Activated T-helper 17 cell treated with anti-CD3 and anti-CD28 coated beads, Interleukin-2, amount 50 U/mL, for 72 hours (primary cell): ENCODE results near the gene GPHA2. TPM values are rescaled to one million over a fixed set of nuclear protein-coding genes. Genes with fewer than 3 reads are reported as not detected.
A peak's percentile ranks its signal among the peaks of the same experiment; 100 is the strongest.
"Not testable (repeated sequence)": the region's sequence is repeated elsewhere in the genome, so short reads cannot be mapped to it uniquely, and the experiment has no call there.

Experiments used
- ATAC-seq: fragments of 150-1000 bp; cut with Tn5 transposase; replicated peaks from 2 replicates; pipeline ENCODE4 v1.10.0; 2021; ENCODE audit warnings: mild to moderate bottlenecking, moderate library complexity
- H3K27ac Mint-ChIP-seq: one replicate; pipeline ENCODE4 v1.8.0; 2022; ENCODE audit warnings: mixed read lengths
- H3K27me3 Mint-ChIP-seq: one replicate; pipeline ENCODE4 v1.8.0; 2022; ENCODE audit warnings: mixed read lengths
- H3K36me3 Mint-ChIP-seq: one replicate; pipeline ENCODE4 v1.8.0; 2022; ENCODE audit warnings: low read depth, mild to moderate bottlenecking, mixed read lengths
- H3K4me1 Mint-ChIP-seq: one replicate; pipeline ENCODE4 v1.8.0; 2022; ENCODE audit warnings: mixed read lengths
- H3K4me3 Mint-ChIP-seq: one replicate; pipeline ENCODE4 v1.8.0; 2022; ENCODE audit warnings: mild to moderate bottlenecking, mixed read lengths
- H3K9me3 Mint-ChIP-seq: one replicate; pipeline ENCODE4 v1.8.0; 2022; ENCODE audit warnings: mixed read lengths
- total RNA-seq, 2 donors: library from RNA; stranded (reverse); gene quantifications; one replicate each; pipeline ENCODE4 v1.2.3, GENCODE V29; 2022

The GPHA2 gene, protein sequence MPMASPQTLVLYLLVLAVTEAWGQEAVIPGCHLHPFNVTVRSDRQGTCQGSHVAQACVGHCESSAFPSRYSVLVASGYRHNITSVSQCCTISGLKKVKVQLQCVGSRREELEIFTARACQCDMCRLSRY
- total RNA-seq = under 1 TPM in 1 of 2 donors, not detected in 1; 0.43 TPM

DNA sequence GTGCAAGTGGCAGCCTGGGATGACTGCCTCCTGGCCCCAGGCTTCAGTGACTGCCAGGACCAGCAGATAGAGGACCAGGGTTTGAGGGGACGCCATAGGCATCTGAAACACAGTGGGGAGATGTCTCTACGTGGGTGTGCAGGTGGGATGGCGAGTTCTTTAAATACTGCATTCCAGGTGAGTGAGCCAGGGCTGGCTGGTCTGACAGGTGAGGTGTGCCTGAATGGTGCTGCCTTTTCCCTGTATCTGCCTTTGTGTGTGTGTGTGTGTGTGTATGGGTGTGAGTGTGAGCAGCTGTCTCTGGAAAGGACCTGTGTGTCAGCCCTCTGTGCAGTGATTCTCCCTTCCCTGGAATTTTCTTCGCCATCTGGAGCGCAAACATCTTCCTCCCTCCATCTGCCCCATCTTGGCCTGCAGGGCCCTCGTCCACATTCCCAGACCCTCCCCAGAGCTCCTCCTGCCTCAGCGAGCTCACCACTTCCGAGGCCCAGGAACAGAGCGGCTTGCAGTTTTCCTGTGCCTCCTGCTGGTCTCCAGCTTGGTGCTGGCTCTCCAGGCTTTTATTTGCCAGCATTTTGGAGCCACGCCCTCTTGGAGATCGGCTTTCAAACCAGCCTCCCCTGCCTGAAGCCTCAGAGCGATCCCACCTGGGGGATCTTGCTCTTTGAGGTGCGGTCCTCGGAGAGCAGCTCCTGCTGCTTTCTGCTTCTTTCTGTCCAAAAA is at the start of gene GPHA2:
GPHA2 (minus strand) TSS at position 535 of the 723 bp plus-strand sequence; CDS start at position 102, 433 bp downstream.
- H3K4me1 Mint-ChIP-seq = no peaks in the 10 kb centered on the region
- peak within 1 kb of the TSS; percentile 17 for H3K27ac Mint-ChIP-seq
- ATAC-seq = no peak
- H3K36me3 Mint-ChIP-seq = peaks cover 36% of the 10 kb centered on the region
- peaks cover 11% of the 10 kb centered on the region for H3K27me3 Mint-ChIP-seq
- H3K9me3 Mint-ChIP-seq = no peaks in the 10 kb centered on the region
- H3K4me3 Mint-ChIP-seq = no peak within 1 kb of the TSS

DNA sequence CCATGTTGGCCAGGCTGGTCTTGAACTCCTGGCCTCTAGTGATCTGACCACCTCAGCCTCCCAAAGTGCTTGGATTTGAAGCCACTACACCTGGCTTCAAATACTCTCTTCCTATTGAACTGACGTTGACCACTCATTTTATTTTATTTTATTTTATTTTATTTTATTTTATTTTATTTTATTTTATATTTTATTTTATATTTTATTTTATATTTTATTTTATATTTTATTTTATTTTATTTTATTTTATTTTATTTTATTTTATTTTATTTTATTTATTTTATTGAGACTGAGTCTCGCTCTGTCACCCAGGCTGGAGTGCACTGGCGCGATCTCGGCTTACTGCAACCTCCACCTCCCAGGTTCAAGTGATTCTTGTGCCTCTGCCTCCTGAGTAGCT is 47.6 kb upstream of the GPHA2 start:
- not testable (repeated sequence) for H3K4me1 Mint-ChIP-seq, H3K9me3 Mint-ChIP-seq, H3K27ac Mint-ChIP-seq, H3K27me3 Mint-ChIP-seq, H3K36me3 Mint-ChIP-seq, H3K4me3 Mint-ChIP-seq, ATAC-seq

DNA sequence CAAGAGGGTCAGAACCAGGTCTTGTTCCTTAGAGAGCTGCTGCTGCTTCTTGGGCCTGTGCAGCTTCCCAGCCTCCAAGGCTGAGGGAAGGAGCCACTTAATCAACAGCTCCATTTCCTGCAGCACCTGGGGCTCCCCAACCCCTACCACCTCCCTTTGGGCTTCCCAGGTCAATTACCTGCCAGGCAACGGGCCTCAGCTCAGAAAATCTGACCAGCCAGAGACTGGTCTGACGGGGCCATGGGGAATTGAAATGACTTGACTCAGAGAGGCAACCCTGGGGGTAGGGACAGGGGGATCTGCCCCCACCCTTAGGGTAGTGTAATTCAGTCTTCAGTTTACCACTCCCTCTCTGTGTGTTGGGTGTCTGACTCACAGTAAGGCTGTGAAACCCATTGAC is 41.0 kb upstream of the GPHA2 start:
- no peaks in the 10 kb centered on the region for H3K9me3 Mint-ChIP-seq
- no peaks in the 10 kb centered on the region for H3K36me3 Mint-ChIP-seq
- H3K27me3 Mint-ChIP-seq = no peaks in the 10 kb centered on the region
- H3K27ac Mint-ChIP-seq = no peak overlapping the region
- H3K4me3 Mint-ChIP-seq = no peak overlapping the region
- no peaks in the 10 kb centered on the region for H3K4me1 Mint-ChIP-seq
- ATAC-seq = no peak

DNA sequence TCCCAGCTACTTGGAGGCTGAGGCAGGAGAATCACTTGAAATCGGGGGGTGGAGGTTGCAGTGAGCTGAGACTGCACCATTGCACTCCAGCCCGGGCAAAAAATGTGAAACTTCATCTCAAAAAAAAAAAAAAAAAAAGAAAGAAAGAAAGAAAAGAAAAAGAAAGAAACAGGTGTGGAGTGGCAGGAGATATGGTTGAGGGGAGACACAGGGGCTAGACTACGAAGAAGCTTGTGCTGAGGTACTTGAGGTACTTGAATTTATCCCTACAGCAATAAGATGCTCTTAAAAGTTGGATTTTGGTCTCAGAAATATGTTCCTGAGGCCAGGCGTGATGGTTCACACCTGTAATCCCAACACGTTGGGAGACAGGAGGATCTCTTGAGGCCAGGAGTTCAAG is 38.4 kb upstream of the GPHA2 start:
- Mint-ChIP-seq H3K36me3 (peaks cover 6% of the 10 kb centered on the region), H3K27me3 (no peaks in the 10 kb centered on the region), H3K4me3 (no peak overlapping the region), H3K27ac (no peak overlapping the region), H3K9me3 (no peaks in the 10 kb centered on the region), H3K4me1 (peaks cover 15% of the 10 kb centered on the region)
- no peak for ATAC-seq

DNA sequence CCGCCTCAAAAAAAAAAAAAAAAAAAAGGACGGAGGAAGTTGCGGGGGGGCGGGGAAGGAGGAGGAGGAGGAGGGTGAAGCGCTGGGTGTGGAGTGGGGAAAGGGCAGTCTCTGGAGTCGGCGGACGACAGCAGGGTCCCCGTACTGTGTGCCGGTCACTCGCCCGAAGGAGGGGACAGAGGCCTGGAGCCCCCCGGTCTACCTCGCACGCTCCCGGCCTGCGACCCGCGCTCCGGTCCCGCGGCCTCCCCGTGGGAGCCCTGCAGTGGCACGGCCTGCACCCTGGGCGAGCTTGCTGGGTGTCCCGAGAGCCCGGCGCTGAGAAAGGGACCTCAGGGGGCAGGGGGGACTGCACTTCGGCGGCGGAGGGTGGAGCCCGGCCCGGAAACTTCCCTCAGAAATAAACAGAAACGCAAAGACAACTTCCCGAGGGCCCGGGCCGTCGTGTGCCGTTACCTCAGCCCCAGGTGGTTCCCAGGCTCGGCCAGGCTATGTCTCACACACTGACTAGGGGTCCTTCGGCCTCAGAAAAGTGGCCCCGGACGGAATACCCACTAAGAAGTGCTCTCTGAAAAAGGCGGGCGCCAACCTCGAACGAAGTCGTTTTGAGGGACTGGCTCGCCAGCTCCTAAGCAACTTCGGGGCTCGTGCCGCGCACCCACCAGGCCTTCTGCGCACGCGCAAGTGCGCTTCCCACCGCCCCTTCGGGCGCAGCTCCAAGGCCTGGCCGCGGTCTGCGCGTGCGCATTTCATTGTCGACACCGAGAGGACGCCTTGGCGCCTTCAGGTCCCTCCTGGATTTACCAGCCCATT is 35.9 kb upstream of the GPHA2 start, which contains the start of gene MAJIN:
MAJIN (minus strand) TSS at position 688 of the 813 bp plus-strand sequence. CDS start 12,703 bp downstream, outside the sequence.
- Mint-ChIP-seq H3K27ac (peak within 1 kb of the TSS; percentile 88), H3K36me3 (peaks cover 6% of the 10 kb centered on the region), H3K9me3 (no peaks in the 10 kb centered on the region), H3K27me3 (no peaks in the 10 kb centered on the region), H3K4me3 (peak within 1 kb of the TSS; percentile 64), H3K4me1 (peaks cover 33% of the 10 kb centered on the region)
- ATAC-seq = peak; percentile 14

DNA sequence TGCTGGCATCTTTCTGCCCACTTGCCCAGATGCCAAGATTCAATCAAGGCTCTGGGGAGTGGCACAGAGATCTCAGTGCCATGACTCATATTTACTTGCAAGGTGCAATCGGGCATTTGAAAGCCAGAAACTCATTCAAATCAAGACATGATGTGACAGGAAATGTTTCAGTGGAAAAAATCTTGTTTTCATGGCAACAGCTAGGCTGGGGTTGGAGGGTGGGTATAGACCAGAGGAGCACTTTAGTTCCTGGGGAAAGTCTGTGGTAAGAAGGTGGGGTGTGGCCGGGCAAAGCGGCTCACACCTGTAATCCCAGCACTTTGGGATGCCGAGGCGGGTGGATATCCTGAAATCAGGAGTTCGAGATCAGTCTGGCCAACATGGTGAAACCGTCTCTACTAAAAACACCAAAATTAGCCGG is 35.0 kb upstream of the GPHA2 start:
- ATAC-seq = peak; percentile 85
- Mint-ChIP-seq H3K27ac (peak overlapping the region; percentile 88), H3K9me3 (no peaks in the 10 kb centered on the region), H3K27me3 (no peaks in the 10 kb centered on the region), H3K4me1 (peaks cover 33% of the 10 kb centered on the region), H3K4me3 (peak overlapping the region; percentile 64), H3K36me3 (peaks cover 6% of the 10 kb centered on the region)

DNA sequence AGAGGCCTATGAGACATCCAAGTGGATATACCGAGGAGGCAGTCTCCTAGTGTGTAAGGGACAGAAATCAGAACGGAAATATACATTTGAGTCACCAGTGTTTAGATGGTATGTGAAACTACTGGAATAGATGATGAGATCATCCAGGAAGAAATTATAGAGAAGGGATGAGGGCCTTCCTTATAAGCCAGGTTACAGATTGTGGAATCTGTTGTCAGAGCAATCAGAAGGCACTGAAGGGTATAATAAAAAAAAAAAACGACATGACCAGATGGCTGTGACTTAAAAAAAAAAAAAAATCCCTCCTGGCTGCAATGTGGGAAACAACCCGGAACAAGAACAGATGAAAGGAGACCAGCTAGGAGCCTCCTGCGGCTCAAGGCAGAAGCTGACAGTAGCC is 33.5 kb upstream of the GPHA2 start:
- peak overlapping the region; percentile 28 for H3K4me3 Mint-ChIP-seq
- peak; percentile 57 for ATAC-seq
- no peaks in the 10 kb centered on the region for H3K9me3 Mint-ChIP-seq
- no peaks in the 10 kb centered on the region for H3K27me3 Mint-ChIP-seq
- H3K4me1 Mint-ChIP-seq = peaks cover 33% of the 10 kb centered on the region
- peaks cover 6% of the 10 kb centered on the region for H3K36me3 Mint-ChIP-seq
- H3K27ac Mint-ChIP-seq = peak overlapping the region; percentile 58

DNA sequence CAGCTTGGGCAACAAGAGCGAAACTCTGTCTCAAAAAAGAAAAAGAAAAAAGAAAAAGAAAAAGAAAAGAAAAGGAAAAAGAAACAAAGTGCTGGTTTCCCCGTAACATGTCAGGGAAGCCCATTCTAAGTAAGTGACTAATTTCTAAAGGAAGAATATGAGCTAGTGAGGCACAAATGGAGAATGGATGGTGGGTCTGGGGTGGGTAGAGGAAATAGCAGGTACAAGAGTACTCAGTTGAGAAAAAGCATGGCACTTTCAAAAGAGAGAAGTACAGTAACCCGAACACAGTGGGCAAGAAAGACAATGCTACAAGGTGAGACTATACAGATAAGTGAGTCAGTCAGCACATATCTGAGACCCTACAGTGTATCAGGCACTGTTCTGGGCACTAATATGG is 31.7 kb upstream of the GPHA2 start:
- Mint-ChIP-seq H3K36me3 (peaks cover 6% of the 10 kb centered on the region), H3K4me1 (peaks cover 33% of the 10 kb centered on the region), H3K4me3 (peak overlapping the region; percentile 43), H3K27me3 (no peaks in the 10 kb centered on the region), H3K9me3 (no peaks in the 10 kb centered on the region), H3K27ac (peak overlapping the region; percentile 75)
- peak; percentile 52 for ATAC-seq

DNA sequence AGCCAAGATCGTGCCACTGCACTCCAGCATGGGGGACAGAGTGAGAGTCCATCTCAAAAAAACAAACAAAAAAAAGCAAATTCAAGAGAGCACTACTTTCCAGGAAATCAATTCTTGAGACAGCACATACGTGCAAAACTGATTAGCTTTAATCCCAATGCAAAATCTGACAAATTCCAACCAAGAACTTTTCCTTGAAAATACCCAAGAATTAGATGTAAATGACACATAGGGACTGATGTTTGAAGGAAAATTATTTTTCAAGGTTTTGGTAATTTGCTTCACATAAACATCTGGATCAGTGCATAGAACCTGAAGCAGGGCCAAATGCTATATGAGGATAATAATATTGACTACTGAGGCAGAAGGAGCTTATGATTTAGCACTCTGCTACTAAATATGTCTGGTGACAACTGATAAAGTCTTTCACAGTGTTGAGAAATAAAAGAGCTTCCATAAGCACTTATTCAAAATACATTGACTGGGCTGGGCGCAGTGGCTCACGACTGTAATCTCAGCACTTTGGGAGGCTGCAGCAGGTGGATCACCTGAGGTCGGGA is 27.5 kb upstream of the GPHA2 start:
- peaks cover 7% of the 10 kb centered on the region for H3K27me3 Mint-ChIP-seq
- H3K4me1 Mint-ChIP-seq = peaks cover 18% of the 10 kb centered on the region
- ATAC-seq = no peak
- H3K4me3 Mint-ChIP-seq = no peak overlapping the region
- H3K27ac Mint-ChIP-seq = no peak overlapping the region
- H3K9me3 Mint-ChIP-seq = no peaks in the 10 kb centered on the region
- no peaks in the 10 kb centered on the region for H3K36me3 Mint-ChIP-seq

DNA sequence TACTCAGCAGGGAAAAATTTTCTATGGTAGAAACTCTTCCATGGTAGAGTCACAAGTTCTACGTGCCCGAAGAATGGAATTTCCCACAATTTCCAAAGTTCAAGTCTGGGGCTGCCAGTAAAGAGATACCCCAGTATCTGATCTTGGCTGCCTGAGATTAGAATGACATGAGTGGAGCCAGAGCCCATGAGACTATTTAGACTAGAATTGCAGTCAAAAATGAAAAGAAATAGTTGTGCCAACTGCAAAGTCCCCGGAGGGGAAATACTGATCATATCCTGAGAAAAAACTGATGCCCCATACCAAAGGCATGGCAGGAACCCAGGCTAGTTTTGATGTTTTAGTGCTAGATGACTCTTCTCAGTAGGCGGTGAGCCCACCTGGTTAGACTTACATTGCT is 25.0 kb upstream of the GPHA2 start:
- Mint-ChIP-seq H3K9me3 (no peaks in the 10 kb centered on the region), H3K4me1 (peaks cover 5% of the 10 kb centered on the region), H3K4me3 (no peak overlapping the region), H3K27ac (no peak overlapping the region), H3K27me3 (peaks cover 7% of the 10 kb centered on the region), H3K36me3 (no peaks in the 10 kb centered on the region)
- no peak for ATAC-seq

DNA sequence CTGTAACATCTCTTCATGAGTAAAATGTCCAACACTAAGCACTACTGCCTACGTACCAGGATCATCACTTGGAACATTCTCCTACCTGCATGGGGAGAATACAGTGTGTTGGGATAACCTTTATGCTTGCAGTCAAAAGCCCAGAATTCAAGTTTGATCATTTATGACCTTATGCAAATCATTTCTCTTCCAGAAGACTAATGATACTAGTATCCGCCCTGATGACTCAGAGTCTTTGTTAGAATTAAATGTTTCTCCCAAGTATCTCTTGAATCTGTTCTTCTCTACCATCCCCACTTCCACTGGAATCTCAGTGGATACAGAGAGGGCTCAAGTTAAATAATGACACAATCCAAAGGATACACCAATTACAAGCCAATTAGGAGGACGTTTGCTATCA is 23.8 kb upstream of the GPHA2 start:
- peaks cover 7% of the 10 kb centered on the region for H3K27me3 Mint-ChIP-seq
- ATAC-seq = no peak
- H3K4me1 Mint-ChIP-seq = peaks cover 5% of the 10 kb centered on the region
- no peak overlapping the region for H3K27ac Mint-ChIP-seq
- H3K4me3 Mint-ChIP-seq = no peak overlapping the region
- no peaks in the 10 kb centered on the region for H3K9me3 Mint-ChIP-seq
- no peaks in the 10 kb centered on the region for H3K36me3 Mint-ChIP-seq

DNA sequence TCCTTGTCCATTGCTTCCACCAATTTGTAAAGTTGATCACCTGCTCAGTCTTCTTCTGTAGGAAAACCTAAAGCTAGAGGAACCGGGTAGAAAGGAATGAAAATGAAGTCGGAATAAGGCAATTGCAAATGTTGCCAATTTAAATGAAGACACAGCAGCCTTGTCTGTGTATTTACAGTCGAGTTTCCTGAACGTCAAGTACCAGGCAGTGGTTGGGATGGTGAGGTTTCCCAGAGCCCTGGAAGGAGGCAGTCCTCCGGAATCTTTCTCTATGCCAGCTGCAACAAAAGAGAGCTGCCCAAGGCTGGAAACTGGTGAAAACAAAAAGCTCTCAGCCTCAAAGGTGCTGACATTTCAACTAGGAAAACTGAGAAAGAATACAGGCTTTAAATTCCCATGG is 18.5 kb upstream of the GPHA2 start:
- Mint-ChIP-seq H3K27ac (no peak overlapping the region), H3K4me1 (no peaks in the 10 kb centered on the region), H3K36me3 (no peaks in the 10 kb centered on the region), H3K4me3 (no peak overlapping the region), H3K27me3 (peaks cover 7% of the 10 kb centered on the region), H3K9me3 (no peaks in the 10 kb centered on the region)
- no peak for ATAC-seq

DNA sequence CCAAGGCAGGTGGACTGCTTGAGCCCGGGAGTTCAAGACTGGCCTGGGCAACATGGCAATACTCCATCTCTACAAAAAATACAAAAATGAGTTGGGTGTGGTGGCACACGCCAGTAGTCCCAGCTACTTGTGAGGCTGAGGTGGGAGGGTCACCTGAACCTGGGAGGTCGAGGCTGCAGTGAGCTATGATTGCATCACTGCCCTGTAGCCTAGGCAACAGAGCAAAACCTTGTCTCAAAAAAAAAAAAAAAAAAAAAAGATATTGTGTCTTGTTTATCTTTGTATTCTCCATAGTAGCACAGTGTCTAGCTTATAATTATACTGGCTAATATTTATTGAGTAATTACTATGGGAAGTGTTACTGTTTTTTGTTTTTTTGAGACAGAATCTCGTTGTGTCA is 15.8 kb upstream of the GPHA2 start:
- no peaks in the 10 kb centered on the region for H3K9me3 Mint-ChIP-seq
- peaks cover 7% of the 10 kb centered on the region for H3K27me3 Mint-ChIP-seq
- no peak overlapping the region for H3K4me3 Mint-ChIP-seq
- H3K4me1 Mint-ChIP-seq = no peaks in the 10 kb centered on the region
- ATAC-seq = no peak
- no peak overlapping the region for H3K27ac Mint-ChIP-seq
- no peaks in the 10 kb centered on the region for H3K36me3 Mint-ChIP-seq

DNA sequence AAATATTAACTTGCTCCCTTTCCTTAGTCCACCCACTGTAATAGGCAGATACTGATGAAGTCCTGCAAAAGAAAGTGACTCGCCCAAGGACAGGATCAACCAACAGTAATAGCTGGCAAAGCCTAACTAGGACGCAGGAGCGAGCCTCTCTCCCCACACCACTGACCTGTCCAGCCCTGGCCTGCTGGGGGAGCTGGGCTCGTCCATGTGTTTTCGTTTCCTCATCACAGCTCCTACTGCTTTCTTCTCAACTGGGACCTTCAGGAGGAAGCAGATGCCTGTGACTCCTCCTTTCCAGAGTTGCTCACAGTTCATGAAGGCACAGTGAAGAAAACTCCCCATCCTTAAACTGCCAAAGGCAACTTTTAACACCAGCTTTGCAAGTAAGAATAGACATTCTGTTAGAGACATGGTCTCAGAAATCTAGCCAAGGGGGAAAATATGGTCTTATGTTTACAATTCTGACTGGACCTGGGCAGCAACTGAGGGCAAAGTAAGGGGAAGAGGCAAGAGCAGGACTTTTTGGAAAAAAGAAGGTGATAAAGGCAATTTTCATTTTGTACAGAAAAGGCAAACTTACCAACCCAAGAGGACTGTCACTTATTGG is 11.6 kb upstream of the GPHA2 start:
- Mint-ChIP-seq H3K27ac (no peak overlapping the region), H3K27me3 (peaks cover 4% of the 10 kb centered on the region), H3K9me3 (no peaks in the 10 kb centered on the region), H3K4me3 (no peak overlapping the region), H3K4me1 (no peaks in the 10 kb centered on the region), H3K36me3 (no peaks in the 10 kb centered on the region)
- no peak for ATAC-seq
